Measurements from ENCODE around the gene BLTP3A. TPM values are rescaled to one million over a fixed set of nuclear protein-coding genes. Genes with fewer than 3 reads are reported as not detected.

Gene BLTP3A
- total RNA-seq, 2 donors from 2014 or later = 12.7 to 24.3 TPM

GRCh38 chr6:34829137-34829536, 37.3 kb downstream of the BLTP3A start:
- no peak overlapping the region for H3K27ac ChIP-seq
- WGBS = 79% methylated on average over 2 of the region's 2 CpGs
- H3K9me3 ChIP-seq = no peaks in the 10 kb centered on the region
- no peak for TF ChIP-seq POLR2A (IDR thresholded peaks at IDR 0.05)
- TF ChIP-seq POLR2AphosphoS5 (IDR thresholded peaks at IDR 0.05) = no peak
- TF ChIP-seq CTCF (IDR thresholded peaks at IDR 0.05) = no peak
- no peak for DNase-seq (ENCODE audit: low spot score)
- no peaks in the 10 kb centered on the region for H3K27me3 ChIP-seq (replicated peaks; ENCODE audit: insufficient read depth)
- no peak overlapping the region for H3K4me3 ChIP-seq
- H3K4me1 ChIP-seq (replicated peaks) = no peaks in the 10 kb centered on the region
- intact Hi-C loops (cut with DNase I) = no loop called here
- no peaks in the 10 kb centered on the region for H3K36me3 ChIP-seq

GRCh38 chr6:34832942-34833341, 41.1 kb downstream of the BLTP3A start:
- TF ChIP-seq CTCF (IDR thresholded peaks at IDR 0.05) (no peak), POLR2A (IDR thresholded peaks at IDR 0.05) (no peak), POLR2AphosphoS5 (IDR thresholded peaks at IDR 0.05) (no peak)
- peaks cover 0 to 5% of the 10 kb centered on the region in 2 donors for H3K36me3 ChIP-seq
- H3K27ac ChIP-seq = no peak overlapping the region
- no peak overlapping the region for H3K4me3 ChIP-seq
- H3K27me3 ChIP-seq (replicated peaks; ENCODE audit: insufficient read depth) = no peaks in the 10 kb centered on the region
- H3K4me1 ChIP-seq (replicated peaks) = no peaks in the 10 kb centered on the region
- 100% methylated on average over 1 of the region's 1 CpG for WGBS
- H3K9me3 ChIP-seq = no peaks in the 10 kb centered on the region
- intact Hi-C loops (cut with DNase I) = no loop called here
- no peak for DNase-seq (ENCODE audit: low spot score)

GRCh38 chr6:34834789-34835518, 43.1 kb downstream of the BLTP3A start:
- Histone ChIP-seq H3K27ac (no peak overlapping the region), H3K36me3 (peaks cover 0 to 5% of the 10 kb centered on the region in 2 donors), H3K9me3 (no peaks in the 10 kb centered on the region), H3K4me1 (replicated peaks) (no peaks in the 10 kb centered on the region), H3K4me3 (no peak overlapping the region), H3K27me3 (replicated peaks; ENCODE audit: insufficient read depth) (no peaks in the 10 kb centered on the region)
- no peak for DNase-seq (ENCODE audit: low spot score)
- TF ChIP-seq POLR2AphosphoS5 (IDR thresholded peaks at IDR 0.05) (no peak), POLR2A (IDR thresholded peaks at IDR 0.05) (no peak), CTCF (IDR thresholded peaks at IDR 0.05) (no peak)
- WGBS = 80% methylated on average over 4 of the region's 4 CpGs
- intact Hi-C loops (cut with DNase I) = no loop called here

GRCh38 chr6:34836008-34836407, 44.1 kb downstream of the BLTP3A start:
- no peaks in the 10 kb centered on the region for H3K9me3 ChIP-seq
- WGBS = 87% methylated on average over 4 of the region's 4 CpGs
- H3K4me3 ChIP-seq = no peak overlapping the region
- no peak for TF ChIP-seq POLR2AphosphoS5 (IDR thresholded peaks at IDR 0.05)
- TF ChIP-seq CTCF (IDR thresholded peaks at IDR 0.05) = no peak
- TF ChIP-seq POLR2A (IDR thresholded peaks at IDR 0.05) = no peak
- H3K27ac ChIP-seq = no peak overlapping the region
- DNase-seq (ENCODE audit: low spot score) = no peak
- H3K36me3 ChIP-seq = peaks cover 0 to 5% of the 10 kb centered on the region in 2 donors
- intact Hi-C loops (cut with DNase I) = no loop called here
- H3K27me3 ChIP-seq (replicated peaks; ENCODE audit: insufficient read depth) = no peaks in the 10 kb centered on the region
- H3K4me1 ChIP-seq (replicated peaks) = no peaks in the 10 kb centered on the region

- no peaks in the 10 kb centered on the region for H3K4me1 ChIP-seq (replicated peaks)
- 48% methylated on average over 2 of the region's 2 CpGs for WGBS
- H3K9me3 ChIP-seq = no peaks in the 10 kb centered on the region
- no peak for TF ChIP-seq CTCF (IDR thresholded peaks at IDR 0.05)
- TF ChIP-seq POLR2A (IDR thresholded peaks at IDR 0.05) = no peak
- TF ChIP-seq POLR2AphosphoS5 (IDR thresholded peaks at IDR 0.05) = no peak
- no peak overlapping the region for H3K27ac ChIP-seq
- no peak overlapping the region for H3K4me3 ChIP-seq
- intact Hi-C loops (cut with DNase I) = no loop called here
- peaks cover 0 to 5% of the 10 kb centered on the region in 2 donors for H3K36me3 ChIP-seq
- H3K27me3 ChIP-seq (replicated peaks; ENCODE audit: insufficient read depth) = no peaks in the 10 kb centered on the region
- no peak for DNase-seq (ENCODE audit: low spot score)
Measured at GRCh38 chr6:34836451-34836850, 44.6 kb downstream of the BLTP3A start.
